ENCODE results near the gene EVPL. TPM values are rescaled to one million over a fixed set of nuclear protein-coding genes. Genes with fewer than 3 reads are reported as not detected.

EVPL gene
- total and polyA plus RNA-seq, 2 experiments from 2014 or later: 0.47 to 1.3 TPM

GRCh38 chr17:76049239-76049638 is 22.1 kb upstream of the EVPL start:
- Histone ChIP-seq H3K27me3 (ENCODE audit: insufficient read depth) (no peaks in the 10 kb centered on the region), H3K4me3 (no peak overlapping the region), H2AFZ (no peak overlapping the region), H3K27ac (ENCODE audit: low read depth) (peak overlapping the region; percentile 74), H3K36me3 (ENCODE audit: insufficient read depth) (peaks cover 42% of the 10 kb centered on the region), H3K4me2 (no peak overlapping the region), H3K9me2 (ENCODE audit: insufficient read depth) (no peaks in the 10 kb centered on the region), H3K79me2 (replicated peaks; ENCODE audit: insufficient read depth) (peaks cover 14% of the 10 kb centered on the region; the same call in 1 of the 2 replicates), H4K20me1 (replicated peaks; ENCODE audit: insufficient read depth) (peaks cover 15% of the 10 kb centered on the region), H3F3A (replicated peaks; ENCODE audit: low read depth) (peaks cover 15% of the 10 kb centered on the region; the same call in 1 of the 2 replicates), H3K4me1 (ENCODE audit: insufficient read depth) (peaks cover 9% of the 10 kb centered on the region; the same call in 1 of the 2 replicates)
- no peak overlapping the region for H3K4me3 Mint-ChIP-seq
- H3K4me1 Mint-ChIP-seq: peaks cover 5% of the 10 kb centered on the region; the same call in 2 of the 3 replicates
- ATAC-seq (no peak), DNase-seq (ENCODE audit: low spot score) (no peak)
- H3K9me3 Mint-ChIP-seq: no peaks in the 10 kb centered on the region
- TF ChIP-seq CREB1 (CRISPR knock-in tag; IDR thresholded peaks at IDR 0.05; ENCODE audit: low read depth) (no peak), EZH2 (IDR thresholded peaks at IDR 0.05; ENCODE audit: low read depth, unreplicated experiment) (no peak), ZNF331 (CRISPR knock-in tag; IDR thresholded peaks at IDR 0.05; ENCODE audit: low read depth) (no peak), STAT1 (IDR thresholded peaks at IDR 0.05; ENCODE audit: unreplicated experiment) (no peak), JUNB (IDR thresholded peaks at IDR 0.05; ENCODE audit: unreplicated experiment) (no peak), POLR2AphosphoS5 (IDR thresholded peaks at IDR 0.05; ENCODE audit: low read depth) (no peak), EZH2phosphoT487 (IDR thresholded peaks at IDR 0.05; ENCODE audit: unreplicated experiment) (no peak), NANOG (IDR thresholded peaks at IDR 0.05; ENCODE audit: borderline replicate concordance) (no peak), ZNF114 (CRISPR knock-in tag; IDR thresholded peaks at IDR 0.05) (no peak), CTCF (conservative IDR thresholded peaks at IDR 0.05; ENCODE audit: low read depth in 2 of 2) (no peak), REST (IDR thresholded peaks at IDR 0.05; ENCODE audit: unreplicated experiment) (no peak)
- TF ChIP-seq, protein P1, sequence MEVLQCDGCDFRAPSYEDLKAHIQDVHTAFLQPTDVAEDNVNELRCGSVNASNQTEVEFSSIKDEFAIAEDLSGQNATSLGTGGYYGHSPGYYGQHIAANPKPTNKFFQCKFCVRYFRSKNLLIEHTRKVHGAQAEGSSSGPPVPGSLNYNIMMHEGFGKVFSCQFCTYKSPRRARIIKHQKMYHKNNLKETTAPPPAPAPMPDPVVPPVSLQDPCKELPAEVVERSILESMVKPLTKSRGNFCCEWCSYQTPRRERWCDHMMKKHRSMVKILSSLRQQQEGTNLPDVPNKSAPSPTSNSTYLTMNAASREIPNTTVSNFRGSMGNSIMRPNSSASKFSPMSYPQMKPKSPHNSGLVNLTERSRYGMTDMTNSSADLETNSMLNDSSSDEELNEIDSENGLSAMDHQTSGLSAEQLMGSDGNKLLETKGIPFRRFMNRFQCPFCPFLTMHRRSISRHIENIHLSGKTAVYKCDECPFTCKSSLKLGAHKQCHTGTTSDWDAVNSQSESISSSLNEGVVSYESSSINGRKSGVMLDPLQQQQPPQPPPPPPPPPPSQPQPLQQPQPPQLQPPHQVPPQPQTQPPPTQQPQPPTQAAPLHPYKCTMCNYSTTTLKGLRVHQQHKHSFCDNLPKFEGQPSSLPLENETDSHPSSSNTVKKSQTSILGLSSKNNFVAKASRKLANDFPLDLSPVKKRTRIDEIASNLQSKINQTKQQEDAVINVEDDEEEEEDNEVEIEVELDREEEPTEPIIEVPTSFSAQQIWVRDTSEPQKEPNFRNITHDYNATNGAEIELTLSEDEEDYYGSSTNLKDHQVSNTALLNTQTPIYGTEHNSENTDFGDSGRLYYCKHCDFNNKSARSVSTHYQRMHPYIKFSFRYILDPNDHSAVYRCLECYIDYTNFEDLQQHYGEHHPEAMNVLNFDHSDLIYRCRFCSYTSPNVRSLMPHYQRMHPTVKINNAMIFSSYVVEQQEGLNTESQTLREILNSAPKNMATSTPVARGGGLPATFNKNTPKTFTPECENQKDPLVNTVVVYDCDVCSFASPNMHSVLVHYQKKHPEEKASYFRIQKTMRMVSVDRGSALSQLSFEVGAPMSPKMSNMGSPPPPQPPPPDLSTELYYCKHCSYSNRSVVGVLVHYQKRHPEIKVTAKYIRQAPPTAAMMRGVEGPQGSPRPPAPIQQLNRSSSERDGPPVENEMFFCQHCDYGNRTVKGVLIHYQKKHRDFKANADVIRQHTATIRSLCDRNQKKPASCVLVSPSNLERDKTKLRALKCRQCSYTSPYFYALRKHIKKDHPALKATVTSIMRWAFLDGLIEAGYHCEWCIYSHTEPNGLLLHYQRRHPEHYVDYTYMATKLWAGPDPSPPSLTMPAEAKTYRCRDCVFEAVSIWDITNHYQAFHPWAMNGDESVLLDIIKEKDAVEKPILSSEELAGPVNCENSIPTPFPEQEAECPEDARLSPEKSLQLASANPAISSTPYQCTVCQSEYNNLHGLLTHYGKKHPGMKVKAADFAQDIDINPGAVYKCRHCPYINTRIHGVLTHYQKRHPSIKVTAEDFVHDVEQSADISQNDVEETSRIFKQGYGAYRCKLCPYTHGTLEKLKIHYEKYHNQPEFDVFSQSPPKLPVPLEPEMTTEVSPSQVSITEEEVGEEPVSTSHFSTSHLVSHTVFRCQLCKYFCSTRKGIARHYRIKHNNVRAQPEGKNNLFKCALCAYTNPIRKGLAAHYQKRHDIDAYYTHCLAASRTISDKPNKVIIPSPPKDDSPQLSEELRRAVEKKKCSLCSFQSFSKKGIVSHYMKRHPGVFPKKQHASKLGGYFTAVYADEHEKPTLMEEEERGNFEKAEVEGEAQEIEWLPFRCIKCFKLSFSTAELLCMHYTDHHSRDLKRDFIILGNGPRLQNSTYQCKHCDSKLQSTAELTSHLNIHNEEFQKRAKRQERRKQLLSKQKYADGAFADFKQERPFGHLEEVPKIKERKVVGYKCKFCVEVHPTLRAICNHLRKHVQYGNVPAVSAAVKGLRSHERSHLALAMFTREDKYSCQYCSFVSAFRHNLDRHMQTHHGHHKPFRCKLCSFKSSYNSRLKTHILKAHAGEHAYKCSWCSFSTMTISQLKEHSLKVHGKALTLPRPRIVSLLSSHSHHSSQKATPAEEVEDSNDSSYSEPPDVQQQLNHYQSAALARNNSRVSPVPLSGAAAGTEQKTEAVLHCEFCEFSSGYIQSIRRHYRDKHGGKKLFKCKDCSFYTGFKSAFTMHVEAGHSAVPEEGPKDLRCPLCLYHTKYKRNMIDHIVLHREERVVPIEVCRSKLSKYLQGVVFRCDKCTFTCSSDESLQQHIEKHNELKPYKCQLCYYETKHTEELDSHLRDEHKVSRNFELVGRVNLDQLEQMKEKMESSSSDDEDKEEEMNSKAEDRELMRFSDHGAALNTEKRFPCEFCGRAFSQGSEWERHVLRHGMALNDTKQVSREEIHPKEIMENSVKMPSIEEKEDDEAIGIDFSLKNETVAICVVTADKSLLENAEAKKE (CRISPR knock-in tag; IDR thresholded peaks at IDR 0.05): no peak
- TF ChIP-seq, protein P2, sequence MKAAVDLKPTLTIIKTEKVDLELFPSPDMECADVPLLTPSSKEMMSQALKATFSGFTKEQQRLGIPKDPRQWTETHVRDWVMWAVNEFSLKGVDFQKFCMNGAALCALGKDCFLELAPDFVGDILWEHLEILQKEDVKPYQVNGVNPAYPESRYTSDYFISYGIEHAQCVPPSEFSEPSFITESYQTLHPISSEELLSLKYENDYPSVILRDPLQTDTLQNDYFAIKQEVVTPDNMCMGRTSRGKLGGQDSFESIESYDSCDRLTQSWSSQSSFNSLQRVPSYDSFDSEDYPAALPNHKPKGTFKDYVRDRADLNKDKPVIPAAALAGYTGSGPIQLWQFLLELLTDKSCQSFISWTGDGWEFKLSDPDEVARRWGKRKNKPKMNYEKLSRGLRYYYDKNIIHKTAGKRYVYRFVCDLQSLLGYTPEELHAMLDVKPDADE (IDR thresholded peaks at IDR 0.05): no peak
- peaks cover 73% of the 10 kb centered on the region for H3K36me3 Mint-ChIP-seq (ENCODE audit: low read depth)
- peak overlapping the region; percentile 14; the same call in 1 of the 2 replicates for H3K27ac Mint-ChIP-seq
- H3K27me3 Mint-ChIP-seq (ENCODE audit: insufficient read depth, low read depth, poor library complexity): peaks cover 1% of the 10 kb centered on the region

All from GM23338 (cell line).